GM06990 (cell line): Measurements from ENCODE around the gene OCA2.
A peak's percentile ranks its signal among the peaks of the same experiment; 100 is the strongest.

Experiments
- DNase-seq: peaks from one replicate; pipeline ENCODE4 v3.0.0-alpha.2; 2011; ENCODE audit not compliant: insufficient read length; ENCODE audit errors: extremely low read depth
- H3K27me3 ChIP-seq: replicated peaks from 2 replicates; pipeline ENCODE4 v1.6.0; 2011; ENCODE audit warnings: low read length; ENCODE audit not compliant: control insufficient read depth, insufficient read depth
- H3K36me3 ChIP-seq: 2 replicates; pipeline ENCODE4 v1.5.1; 2011; ENCODE audit warnings: low read length; ENCODE audit not compliant: control insufficient read depth, insufficient read depth
- H3K4me3 ChIP-seq: replicated peaks from 2 replicates; pipeline ENCODE4 v1.5.1; 2011; ENCODE audit warnings: low read depth, mild to moderate bottlenecking, control low read depth, low read length
- TF ChIP-seq, protein P1 (sequence below): IDR thresholded peaks from 2 replicates; pipeline ENCODE4 v1.5.1; 2011; ENCODE audit warnings: low read length, control low read depth, mild to moderate bottlenecking, inconsistent platforms; ENCODE audit not compliant: insufficient read depth, poor library complexity, severe bottlenecking

Gene OCA2

DNA sequence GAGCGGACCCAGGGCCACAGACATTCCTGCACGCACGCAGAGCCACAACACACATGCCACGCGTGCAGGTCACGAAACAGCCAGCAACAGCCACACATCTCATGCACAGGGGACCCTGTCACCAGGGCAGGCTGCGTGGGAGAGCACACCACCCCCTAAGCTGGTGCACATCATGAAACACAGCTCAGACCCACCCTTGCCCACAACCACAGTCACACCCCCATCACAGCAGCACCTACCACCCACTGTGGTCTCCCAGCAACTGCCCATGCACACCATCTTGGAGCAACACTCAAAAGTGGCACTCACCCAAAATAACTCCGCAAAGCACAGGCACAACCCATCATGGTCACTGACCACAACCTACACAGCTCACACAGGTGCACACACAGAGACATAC is 75.7 kb downstream of the OCA2 start:
- Histone ChIP-seq H3K4me3 (no peak overlapping the region), H3K36me3 (no peaks in the 10 kb centered on the region), H3K27me3 (no peaks in the 10 kb centered on the region)
- DNase-seq = no peak
- TF ChIP-seq, protein P1, sequence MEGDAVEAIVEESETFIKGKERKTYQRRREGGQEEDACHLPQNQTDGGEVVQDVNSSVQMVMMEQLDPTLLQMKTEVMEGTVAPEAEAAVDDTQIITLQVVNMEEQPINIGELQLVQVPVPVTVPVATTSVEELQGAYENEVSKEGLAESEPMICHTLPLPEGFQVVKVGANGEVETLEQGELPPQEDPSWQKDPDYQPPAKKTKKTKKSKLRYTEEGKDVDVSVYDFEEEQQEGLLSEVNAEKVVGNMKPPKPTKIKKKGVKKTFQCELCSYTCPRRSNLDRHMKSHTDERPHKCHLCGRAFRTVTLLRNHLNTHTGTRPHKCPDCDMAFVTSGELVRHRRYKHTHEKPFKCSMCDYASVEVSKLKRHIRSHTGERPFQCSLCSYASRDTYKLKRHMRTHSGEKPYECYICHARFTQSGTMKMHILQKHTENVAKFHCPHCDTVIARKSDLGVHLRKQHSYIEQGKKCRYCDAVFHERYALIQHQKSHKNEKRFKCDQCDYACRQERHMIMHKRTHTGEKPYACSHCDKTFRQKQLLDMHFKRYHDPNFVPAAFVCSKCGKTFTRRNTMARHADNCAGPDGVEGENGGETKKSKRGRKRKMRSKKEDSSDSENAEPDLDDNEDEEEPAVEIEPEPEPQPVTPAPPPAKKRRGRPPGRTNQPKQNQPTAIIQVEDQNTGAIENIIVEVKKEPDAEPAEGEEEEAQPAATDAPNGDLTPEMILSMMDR = no peak

DNA sequence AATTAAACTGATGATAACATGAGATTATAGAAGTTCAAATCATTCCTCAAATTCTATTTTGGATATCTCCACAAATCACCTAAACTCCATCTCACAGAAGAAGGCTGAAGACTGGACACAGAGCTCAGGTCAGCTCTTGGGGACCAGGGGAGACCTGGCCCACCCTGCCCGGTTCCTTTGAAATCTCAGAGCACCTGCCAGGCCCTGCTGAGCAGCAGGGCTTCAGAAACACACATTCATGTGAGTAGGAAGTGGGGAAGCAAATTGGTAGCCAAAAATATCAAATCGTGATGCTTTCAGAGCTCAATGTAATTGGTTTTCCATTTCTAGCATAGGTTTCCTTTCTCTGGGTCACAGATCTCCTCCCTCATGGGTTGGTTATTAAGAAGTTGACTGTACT is 76.2 kb downstream of the OCA2 start:
- no peak for DNase-seq
- TF ChIP-seq, protein P1 = no peak
- no peak overlapping the region for H3K4me3 ChIP-seq
- H3K36me3 ChIP-seq = no peaks in the 10 kb centered on the region
- H3K27me3 ChIP-seq = no peaks in the 10 kb centered on the region

GRCh38 chr15:28022181-28022580 is 76.9 kb downstream of the OCA2 start:
- Histone ChIP-seq H3K36me3 (no peaks in the 10 kb centered on the region), H3K27me3 (no peaks in the 10 kb centered on the region), H3K4me3 (no peak overlapping the region)
- TF ChIP-seq, protein P1 = no peak
- DNase-seq = no peak

DNA sequence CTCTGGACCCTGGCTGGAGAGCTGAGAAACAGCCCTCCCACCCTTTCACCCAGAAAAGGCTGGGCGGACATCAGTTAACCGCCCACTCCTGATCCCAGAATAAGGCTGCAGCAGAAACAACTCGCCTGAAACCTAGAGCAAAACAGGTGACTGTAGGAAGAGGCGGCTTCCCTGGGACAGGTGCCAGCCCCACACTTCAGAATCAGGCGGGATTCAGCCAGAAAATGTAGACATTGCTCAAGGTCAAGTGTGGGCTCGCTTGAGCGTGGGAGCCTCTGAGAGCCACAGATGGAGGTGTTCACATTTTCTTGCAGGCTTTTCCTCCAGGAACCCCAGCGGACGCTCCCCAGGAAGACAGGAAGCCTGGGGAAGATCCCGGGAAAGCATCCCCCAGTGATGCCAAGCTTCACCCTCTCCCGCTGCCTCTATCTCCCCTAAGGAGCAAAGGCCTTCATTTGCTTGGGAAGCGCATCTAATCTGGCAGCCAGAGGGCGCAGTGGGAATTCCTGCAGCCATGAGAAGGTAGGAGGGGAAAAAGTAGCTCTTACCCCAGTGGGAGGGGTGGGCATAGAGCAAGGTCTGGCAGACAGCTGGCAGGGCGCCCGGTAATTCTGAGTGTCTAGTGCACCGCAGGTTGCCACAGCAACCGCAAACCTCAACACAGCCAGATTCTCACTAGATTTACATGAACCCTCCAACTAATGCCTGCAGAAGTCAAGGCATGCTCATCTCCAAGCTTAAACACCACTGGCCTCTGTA is 77.7 kb downstream of the OCA2 start:
- H3K36me3 ChIP-seq = no peaks in the 10 kb centered on the region
- DNase-seq = no peak
- no peaks in the 10 kb centered on the region for H3K27me3 ChIP-seq
- no peak overlapping the region for H3K4me3 ChIP-seq
- TF ChIP-seq, protein P1 = peak; percentile 7

DNA sequence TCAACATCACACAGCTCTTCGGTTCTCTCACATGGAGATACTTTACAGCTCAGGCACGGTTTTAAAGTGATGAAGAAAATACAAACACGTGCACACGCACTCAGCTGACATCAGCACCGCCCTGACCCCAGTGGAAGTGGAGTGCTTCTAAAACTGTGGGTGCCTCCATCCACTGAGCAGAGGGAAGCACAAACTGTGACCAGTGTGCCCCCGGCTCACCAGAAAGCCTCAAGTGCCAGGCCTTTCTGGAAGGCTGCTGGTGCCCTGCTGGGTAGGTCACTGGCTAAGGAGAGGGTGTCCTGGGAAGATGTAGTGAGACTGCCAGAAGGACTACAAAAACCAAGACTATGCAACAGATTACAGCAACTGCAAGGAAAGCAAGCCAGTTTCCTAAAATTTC is 78.5 kb downstream of the OCA2 start:
- Histone ChIP-seq H3K4me3 (no peak overlapping the region), H3K36me3 (no peaks in the 10 kb centered on the region), H3K27me3 (no peaks in the 10 kb centered on the region)
- TF ChIP-seq, protein P1 = no peak
- DNase-seq = no peak
